Esophagus squamous epithelium (tissue), 5 donors: ENCODE measurements around the gene GPC1. TPM values are rescaled to one million over a fixed set of nuclear protein-coding genes. Genes with fewer than 3 reads are reported as not detected.

Source experiments
- DNase-seq: peaks from one replicate; lab custom pipeline; 2025; lab: John Stamatoyannopoulos, UW
- H3K27ac ChIP-seq, 4 donors: fragments of 200-600 bp; sonication (generic); one replicate each; pipeline ENCODE4 v1.5.1; 2016 to 2019; ENCODE audit warnings: mild to moderate bottlenecking in 1 of 4
- H3K27me3 ChIP-seq, 4 donors: fragments of 200-600 bp; sonication (generic); 1 replicate in 3 of 4; 2 replicates in 1 of 4; pipeline versions ENCODE4 v1.5.1 to v1.6.0; 2017 to 2021; ENCODE audit warnings: antibody characterized with exemption in 1 of 4
- H3K36me3 ChIP-seq, 3 donors: fragments of 200-600 bp; sonication (generic); one replicate each; pipeline ENCODE4 v1.5.1; 2016 to 2019
- H3K4me1 ChIP-seq, 3 donors: fragments of 200-600 bp; sonication (generic); one replicate each; pipeline ENCODE4 v1.5.1; 2017 to 2019
- H3K4me3 ChIP-seq, 4 donors: fragments of 200-600 bp; sonication (generic); 1 replicate in 3 of 4; 2 replicates in 1 of 4; pipeline ENCODE4 v1.5.1; 2016 to 2019; ENCODE audit warnings: mild to moderate bottlenecking in 2 of 4, moderate library complexity in 1 of 4
- H3K9me3 ChIP-seq, 3 donors: fragments of 200-600 bp; sonication (generic); one replicate each; pipeline ENCODE4 v1.5.1; 2016 to 2019
- CTCF ChIP-seq, 6 experiments: fragments of 450-650 bp in 4 of 6; fragments of 200-600 bp in 2 of 6; sonication (generic) in 2 of 6; IDR thresholded peaks; one replicate each; pipeline ENCODE4 v1.5.1; 2016 to 2019; ENCODE audit warnings: antibody characterized with exemption in 6 of 6, mild to moderate bottlenecking in 4 of 6, moderate library complexity in 4 of 6
- POLR2A ChIP-seq, 4 donors: fragments of 450-650 bp; IDR thresholded peaks; one replicate each; pipeline ENCODE4 v1.6.1; 2017; ENCODE audit warnings: antibody characterized with exemption in 4 of 4, mild to moderate bottlenecking in 4 of 4, moderate library complexity in 3 of 4
- WGBS, 2 donors: methylation state at CpG; one replicate each; pipeline ENCODE4 v1.1.5; 2018; 5-methylcytosine and 5-hydroxymethylcytosine counted together
- intact Hi-C: fragments of 100-400 bp; cut with DNase I; formaldehyde crosslinking; loops from one replicate; pipeline ENCODE4 v1.15.0; 2022
- total RNA-seq, 4 donors: library from RNA; depleted of rRNA; stranded (reverse); fragments of >200 nt; gene quantifications; one replicate each; pipeline ENCODE4 v1.1.0, GENCODE V29; 2016
- donor health status: DM: yes; HTN: yes; CAD: no.

The GPC1 gene
- total RNA-seq, 4 donors from 2014 or later = 59.3 to 129 (median 78.6) TPM

- H3K27me3 ChIP-seq = peaks cover 0 to 8% (median 0%) of the 10 kb centered on the region in 4 donors
- H3K36me3 ChIP-seq = no peaks in the 10 kb centered on the region
- no peak overlapping the region for H3K4me3 ChIP-seq
- intact Hi-C loops = no loop called here
- no peak for DNase-seq
- WGBS, 2 donors = 60% methylated on average over 1 of the region's 3 CpGs; no CpG with 5 or more reads in 1 of the 2 donors
- TF ChIP-seq POLR2A (IDR thresholded peaks at IDR 0.05) (no peak), CTCF (IDR thresholded peaks at IDR 0.05) (no peak)
- no peaks in the 10 kb centered on the region for H3K4me1 ChIP-seq
- H3K9me3 ChIP-seq = peaks cover 0 to 37% (median 15%) of the 10 kb centered on the region in 3 donors
- no peak overlapping the region for H3K27ac ChIP-seq
Observed at GRCh38 chr2:240421381-240421780, 14.1 kb upstream of the GPC1 start.

DNA sequence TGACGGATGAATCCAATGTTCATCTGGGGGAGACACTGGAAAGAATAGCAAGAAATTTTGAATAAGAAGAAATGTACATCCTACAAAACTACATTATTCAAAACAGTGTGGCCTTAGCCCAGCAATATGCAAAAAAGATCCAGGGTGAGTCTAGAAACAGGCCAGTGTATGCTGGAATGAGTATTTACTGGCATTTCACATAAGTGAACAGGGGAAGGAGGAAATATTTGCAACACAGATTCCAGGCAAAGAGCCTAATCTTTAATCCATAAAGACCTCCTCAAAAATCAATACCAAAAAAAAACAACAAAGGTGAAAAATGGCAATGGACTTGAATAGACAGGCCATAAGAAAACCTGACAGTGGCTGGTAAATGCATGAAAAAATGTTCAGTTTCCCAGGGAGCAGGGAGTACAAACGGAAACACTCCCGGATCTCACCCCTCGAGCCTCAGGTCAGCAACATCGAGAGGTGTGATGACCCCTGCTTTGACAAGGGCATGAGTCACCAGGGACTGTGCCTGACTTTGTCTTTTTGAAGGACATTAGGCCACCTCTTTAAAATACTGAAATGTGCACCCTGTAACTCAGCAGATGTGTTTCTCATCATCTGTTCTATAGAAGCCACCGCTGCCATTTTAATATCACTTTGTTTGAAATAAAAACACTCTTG, 12.7 kb upstream of the GPC1 start:
- TF ChIP-seq POLR2A (IDR thresholded peaks at IDR 0.05) = no peak
- H3K27ac ChIP-seq = no peak overlapping the region
- intact Hi-C loops = no loop called here
- H3K9me3 ChIP-seq = peaks cover 0 to 37% (median 15%) of the 10 kb centered on the region in 3 donors
- H3K4me3 ChIP-seq = no peak overlapping the region
- H3K27me3 ChIP-seq = peaks cover 0 to 8% (median 0%) of the 10 kb centered on the region in 4 donors
- WGBS, 2 donors = 78 to 81% methylated on average over 6 of the region's 6 CpGs
- no peak for DNase-seq
- H3K4me1 ChIP-seq = peaks cover 0 to 6% (median 0%) of the 10 kb centered on the region in 3 donors
- H3K36me3 ChIP-seq = no peaks in the 10 kb centered on the region

DNA sequence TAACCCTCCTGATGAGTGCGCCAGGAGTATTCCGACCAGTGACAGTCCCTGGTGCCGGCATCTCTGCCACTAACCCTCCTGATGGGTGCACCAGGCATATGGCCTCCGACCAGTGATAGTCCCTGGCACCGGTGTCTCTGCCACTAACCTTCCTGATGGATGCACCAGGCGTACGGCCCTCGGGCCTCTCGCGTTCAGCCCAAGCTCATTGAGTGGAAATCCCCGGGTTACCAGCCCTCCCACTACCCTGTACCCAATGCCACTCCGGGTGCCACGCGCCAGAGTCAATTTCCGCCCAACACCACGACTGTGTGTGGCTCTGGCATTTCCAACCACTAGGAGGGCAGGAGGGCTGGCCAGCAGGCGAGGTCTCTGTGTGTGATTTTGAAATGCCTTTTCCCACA, 11.7 kb upstream of the GPC1 start:
- H3K36me3 ChIP-seq = no peaks in the 10 kb centered on the region
- no peak overlapping the region for H3K4me3 ChIP-seq
- 93 to 100% methylated on average over 3 to 5 of the region's 17 CpGs for WGBS, 2 donors
- no peak for DNase-seq
- H3K9me3 ChIP-seq = peaks cover 0 to 30% (median 15%) of the 10 kb centered on the region in 3 donors
- intact Hi-C loops = no loop called here
- TF ChIP-seq CTCF (IDR thresholded peaks at IDR 0.05) (no peak), POLR2A (IDR thresholded peaks at IDR 0.05) (no peak)
- H3K27ac ChIP-seq = no peak overlapping the region
- H3K4me1 ChIP-seq = peaks cover 0 to 6% (median 0%) of the 10 kb centered on the region in 3 donors
- peaks cover 0 to 8% (median 0%) of the 10 kb centered on the region in 4 donors for H3K27me3 ChIP-seq

GRCh38 chr2:240424341-240425235, 10.9 kb upstream of the GPC1 start:
- H3K9me3 ChIP-seq = peaks cover 0 to 23% (median 7%) of the 10 kb centered on the region in 3 donors
- H3K4me1 ChIP-seq = peaks cover 0 to 6% (median 0%) of the 10 kb centered on the region in 3 donors
- DNase-seq = no peak
- TF ChIP-seq CTCF (IDR thresholded peaks at IDR 0.05) (no peak), POLR2A (IDR thresholded peaks at IDR 0.05) (no peak)
- no peaks in the 10 kb centered on the region for H3K36me3 ChIP-seq
- no peak overlapping the region for H3K4me3 ChIP-seq
- 76 to 85% methylated on average over 9 to 12 of the region's 29 CpGs for WGBS, 2 donors
- H3K27ac ChIP-seq = no peak overlapping the region
- peaks cover 0 to 8% (median 0%) of the 10 kb centered on the region in 4 donors for H3K27me3 ChIP-seq
- intact Hi-C loops = no loop called here

- DNase-seq = no peak
- H3K9me3 ChIP-seq = peaks cover 0 to 21% (median 7%) of the 10 kb centered on the region in 3 donors
- TF ChIP-seq POLR2A (IDR thresholded peaks at IDR 0.05) (no peak), CTCF (IDR thresholded peaks at IDR 0.05) (no peak)
- 90 to 96% methylated on average over 2 to 3 of the region's 6 CpGs for WGBS, 2 donors
- H3K27ac ChIP-seq = no peak overlapping the region
- H3K4me3 ChIP-seq = no peak overlapping the region
- H3K27me3 ChIP-seq = peaks cover 0 to 12% (median 0%) of the 10 kb centered on the region in 4 donors
- H3K36me3 ChIP-seq = no peaks in the 10 kb centered on the region
- H3K4me1 ChIP-seq = peaks cover 0 to 6% (median 0%) of the 10 kb centered on the region in 3 donors
- intact Hi-C loops = no loop called here
Observed at GRCh38 chr2:240425236-240425615, 10.2 kb upstream of the GPC1 start.
